Retinal pigment epithelial cell (primary cell): ENCODE results near the gene UPK1B.

Experiments
- DNase-seq: peaks from one replicate; pipeline ENCODE4 v3.0.0-alpha.2; 2010; ENCODE audit warnings: low read depth
- H3K4me3 ChIP-seq: 2 replicates; pipeline ENCODE4 v1.5.1; 2011; ENCODE audit warnings: mild to moderate bottlenecking, low read length, control low read depth, moderate library complexity
- TF ChIP-seq, protein P1 (sequence below): conservative IDR thresholded peaks from 2 replicates; pipeline ENCODE4 v1.5.1; 2011; ENCODE audit warnings: low read depth, low read length, control low read depth, inconsistent platforms

UPK1B gene

DNA sequence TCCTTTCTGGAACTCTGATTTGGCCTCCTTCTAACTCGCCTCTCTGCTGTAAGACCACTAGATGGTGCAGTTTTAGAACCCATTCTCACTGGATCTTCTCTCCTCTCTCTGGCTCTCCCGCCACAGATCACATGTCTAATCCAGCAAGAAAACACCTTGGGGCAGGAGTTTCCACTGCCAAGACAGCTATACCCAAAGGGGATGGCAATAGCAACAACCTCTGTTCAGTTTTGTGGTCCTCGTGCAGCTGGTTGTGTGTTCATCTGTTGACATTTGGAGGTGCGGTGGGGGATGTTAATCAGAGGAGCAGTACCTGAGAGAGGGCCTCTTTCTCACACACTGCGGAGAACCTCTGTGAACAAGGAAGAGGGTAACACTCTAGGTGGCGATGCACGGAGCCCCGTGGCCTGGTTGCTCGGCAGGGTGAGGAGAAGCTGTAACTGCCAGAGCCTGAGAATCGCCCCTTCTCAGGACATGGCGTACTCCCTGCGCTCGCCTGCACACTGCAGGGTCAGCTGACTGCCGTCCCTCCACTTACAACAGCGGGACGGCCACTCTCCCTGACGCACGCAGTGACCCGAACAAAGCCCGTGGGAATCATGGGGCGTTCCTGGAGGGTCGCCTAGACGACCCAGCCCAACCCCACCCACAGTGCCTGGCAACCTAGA, 27.8 kb upstream of the UPK1B start, which contains the start of gene TEX55:
TEX55 (plus strand) TSS at position 666 of the 668 bp plus-strand sequence. CDS start 25 bp downstream, outside the sequence.
- DNase-seq: peak; percentile 4
- TF ChIP-seq, protein P1, sequence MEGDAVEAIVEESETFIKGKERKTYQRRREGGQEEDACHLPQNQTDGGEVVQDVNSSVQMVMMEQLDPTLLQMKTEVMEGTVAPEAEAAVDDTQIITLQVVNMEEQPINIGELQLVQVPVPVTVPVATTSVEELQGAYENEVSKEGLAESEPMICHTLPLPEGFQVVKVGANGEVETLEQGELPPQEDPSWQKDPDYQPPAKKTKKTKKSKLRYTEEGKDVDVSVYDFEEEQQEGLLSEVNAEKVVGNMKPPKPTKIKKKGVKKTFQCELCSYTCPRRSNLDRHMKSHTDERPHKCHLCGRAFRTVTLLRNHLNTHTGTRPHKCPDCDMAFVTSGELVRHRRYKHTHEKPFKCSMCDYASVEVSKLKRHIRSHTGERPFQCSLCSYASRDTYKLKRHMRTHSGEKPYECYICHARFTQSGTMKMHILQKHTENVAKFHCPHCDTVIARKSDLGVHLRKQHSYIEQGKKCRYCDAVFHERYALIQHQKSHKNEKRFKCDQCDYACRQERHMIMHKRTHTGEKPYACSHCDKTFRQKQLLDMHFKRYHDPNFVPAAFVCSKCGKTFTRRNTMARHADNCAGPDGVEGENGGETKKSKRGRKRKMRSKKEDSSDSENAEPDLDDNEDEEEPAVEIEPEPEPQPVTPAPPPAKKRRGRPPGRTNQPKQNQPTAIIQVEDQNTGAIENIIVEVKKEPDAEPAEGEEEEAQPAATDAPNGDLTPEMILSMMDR: peak; percentile 72
- no peak within 1 kb of the TSS for H3K4me3 ChIP-seq

DNA sequence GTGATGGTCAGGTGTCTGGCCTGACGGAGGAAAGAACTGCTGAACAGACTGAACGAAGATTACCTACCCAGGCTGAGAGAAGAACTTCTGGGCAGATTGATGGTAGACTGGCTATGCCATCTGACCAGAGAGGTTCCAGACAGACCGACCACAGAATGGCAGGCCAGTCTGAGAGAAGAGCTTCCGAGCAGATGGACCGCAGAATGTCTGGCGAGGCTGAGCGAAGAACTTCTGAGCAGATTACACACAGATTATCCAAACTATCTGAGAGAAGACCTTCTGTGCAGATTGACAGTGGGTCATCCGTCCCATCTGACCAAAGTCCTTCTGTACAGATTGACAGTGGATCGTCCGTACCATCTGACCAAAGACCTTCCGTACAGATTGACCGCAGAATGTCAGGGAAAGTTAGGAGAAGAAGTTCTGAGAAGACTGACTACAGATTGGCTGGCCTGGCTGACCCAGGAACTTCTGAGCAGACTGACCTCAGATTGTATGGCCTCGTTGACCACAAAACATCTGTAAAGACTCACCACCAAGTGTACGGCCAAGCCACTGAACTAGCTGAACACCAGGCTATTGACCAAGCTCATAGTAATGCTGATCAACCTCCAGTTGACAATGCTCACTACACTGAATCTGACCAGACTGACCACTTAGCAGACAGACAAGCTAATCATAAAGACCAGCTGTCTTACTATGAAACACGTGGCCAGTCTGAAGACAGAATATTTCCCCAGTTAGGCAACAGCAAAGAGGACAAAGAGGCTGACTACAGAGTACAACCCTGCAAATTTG, 26.6 kb upstream of the UPK1B start:
- H3K4me3 ChIP-seq: no peak overlapping the region
- no peak for DNase-seq
- TF ChIP-seq, protein P1: no peak

DNA sequence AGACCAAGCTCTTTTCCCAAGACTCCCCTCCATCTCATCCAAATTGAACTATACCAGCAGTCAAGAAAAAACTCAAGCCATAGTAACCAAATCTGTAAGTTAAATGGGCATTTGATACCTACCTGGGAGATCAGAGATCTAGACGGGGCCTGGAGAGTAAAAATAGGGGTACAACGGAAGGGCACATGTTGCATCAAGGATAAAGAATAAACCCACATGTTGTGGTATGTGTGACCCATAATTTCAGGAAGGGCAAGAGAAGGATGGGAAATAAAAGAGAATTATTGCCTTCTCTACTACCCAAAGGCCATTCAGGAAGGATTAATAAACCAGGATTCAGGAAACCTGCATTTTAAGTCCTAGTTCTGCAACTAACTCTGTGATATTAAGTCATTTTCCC, 25.9 kb upstream of the UPK1B start:
- TF ChIP-seq, protein P1: no peak
- DNase-seq: no peak
- no peak overlapping the region for H3K4me3 ChIP-seq

DNA sequence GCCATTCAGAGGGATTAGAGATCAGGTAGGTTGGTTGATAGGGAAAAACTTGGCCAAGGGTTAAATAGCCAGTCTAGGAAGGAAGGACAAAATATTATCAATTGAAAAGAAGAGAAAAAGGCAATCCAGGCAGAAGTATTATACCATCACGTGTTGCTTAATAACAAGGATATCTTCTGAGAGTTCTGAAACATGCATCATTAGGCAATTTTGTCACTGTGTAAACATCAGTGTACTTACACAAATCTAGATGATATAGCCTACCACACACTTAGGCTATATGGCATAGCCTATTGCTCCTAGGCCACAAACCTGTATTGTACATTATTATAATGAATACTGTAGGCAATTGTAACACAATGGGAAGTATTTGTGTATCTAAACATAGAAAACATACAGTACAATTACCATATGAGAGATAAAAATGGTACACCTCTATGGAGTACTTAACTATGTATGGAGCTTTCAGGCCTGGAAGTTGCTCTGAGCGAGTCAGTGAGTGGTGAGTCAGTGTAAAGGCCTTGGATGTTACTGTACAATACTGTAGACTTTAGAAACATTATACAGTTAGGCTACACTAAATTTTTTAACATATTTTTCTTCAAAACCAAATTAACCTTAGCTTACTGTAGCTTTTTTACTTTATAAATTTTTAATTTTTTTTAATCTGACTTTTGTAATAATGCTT, 24.8 kb upstream of the UPK1B start:
- no peak for DNase-seq
- H3K4me3 ChIP-seq: no peak overlapping the region
- TF ChIP-seq, protein P1: no peak

DNA sequence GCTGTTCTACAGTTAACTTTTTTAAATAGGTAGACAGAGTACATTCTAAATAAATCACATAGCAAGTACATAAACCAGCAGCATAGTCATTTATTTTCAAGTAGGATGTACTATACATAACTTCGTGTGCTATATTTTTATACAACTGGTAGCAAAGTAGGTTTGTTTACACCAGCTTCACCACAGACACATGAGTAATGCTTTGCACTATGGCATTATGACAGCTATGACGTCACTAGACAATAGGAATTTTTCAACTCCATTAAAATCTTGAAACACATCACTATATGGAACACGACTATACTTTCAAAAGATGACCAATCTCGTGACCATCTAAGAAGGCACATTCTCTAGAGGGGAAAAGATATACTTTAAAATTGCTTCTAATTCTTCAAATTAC, 23.9 kb upstream of the UPK1B start:
- H3K4me3 ChIP-seq: no peak overlapping the region
- TF ChIP-seq, protein P1: no peak
- DNase-seq: no peak

DNA sequence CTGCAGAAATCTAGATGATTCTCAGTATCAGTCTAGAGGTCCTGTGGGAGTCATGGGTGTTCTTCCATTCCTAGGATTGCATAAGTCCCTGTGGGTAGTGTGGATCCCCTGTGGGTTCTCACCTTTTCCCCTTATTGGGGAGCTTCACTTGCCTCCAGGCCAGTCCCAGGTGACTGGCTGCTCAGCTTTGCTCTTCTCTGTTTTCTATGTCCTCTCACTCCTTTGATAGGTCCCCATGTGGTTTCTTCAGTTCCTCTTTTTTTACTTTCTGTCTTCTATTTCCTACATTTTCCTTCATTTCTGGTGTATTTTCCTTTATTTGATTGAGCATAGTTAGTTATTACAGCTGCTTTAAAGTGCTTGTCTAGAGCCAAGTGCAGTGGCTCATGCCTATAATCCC, 16.5 kb upstream of the UPK1B start:
- H3K4me3 ChIP-seq: no peak overlapping the region
- DNase-seq: no peak
- TF ChIP-seq, protein P1: no peak
